GM21576 (cell line): Measurements from ENCODE around the gene PRRT1.
"Not testable (repeated sequence)": the region's sequence is repeated elsewhere in the genome, so short reads cannot be mapped to it uniquely, and the experiment has no call there.

ENCODE experiments used
- ATAC-seq: cut with Tn5 transposase; IDR thresholded peaks from one replicate; pipeline ENCODE4 v1.9.1; 2021; ENCODE audit warnings: mild to moderate bottlenecking, moderate library complexity; ENCODE audit not compliant: unreplicated experiment

PRRT1 gene

DNA sequence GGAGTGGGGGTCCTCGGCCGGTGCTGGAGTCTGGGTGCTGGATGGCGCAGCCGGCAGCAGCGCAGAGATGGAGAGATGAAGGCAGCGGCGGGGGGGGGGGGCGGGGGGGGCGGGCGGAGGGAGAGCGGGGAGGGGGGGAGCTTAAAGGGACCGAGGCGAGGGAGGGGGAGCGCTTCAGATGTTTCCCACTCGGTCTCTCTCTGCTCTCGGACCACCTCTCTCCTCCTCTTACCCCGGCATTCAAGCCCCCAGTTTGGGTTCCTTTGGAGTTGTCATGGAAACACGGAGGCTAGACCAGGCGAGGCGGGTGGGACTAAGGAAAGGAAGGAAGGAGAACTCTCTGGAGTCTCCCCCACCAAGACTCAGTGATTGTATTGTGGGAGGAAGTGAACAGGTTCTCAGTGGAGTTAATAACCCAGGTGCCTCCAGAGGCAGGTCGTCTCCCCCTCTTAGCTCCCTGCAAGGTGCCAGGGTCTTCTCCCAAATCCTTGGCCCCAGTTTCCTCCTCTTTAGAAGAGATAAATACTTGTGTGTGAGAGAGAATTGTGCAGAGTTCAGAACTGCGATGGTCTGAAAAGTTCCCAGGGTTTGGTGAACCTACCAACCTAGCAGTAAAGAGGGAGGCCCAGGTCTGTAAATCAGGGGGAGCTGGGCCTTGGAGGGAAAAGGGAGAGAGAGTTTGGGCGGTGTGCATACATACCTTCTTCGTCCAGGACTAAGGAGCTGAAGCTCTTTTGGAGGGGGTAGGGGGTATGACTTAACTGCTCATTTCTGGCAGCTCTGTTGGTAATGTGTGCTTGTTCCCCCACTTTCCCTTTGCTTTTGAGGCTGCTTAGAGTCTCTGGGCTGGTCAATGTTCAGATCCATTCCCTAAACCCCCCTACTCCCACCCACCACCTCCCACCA, at the start of gene PRRT1:
PRRT1 (minus strand) TSS at position 77 of the 906 bp plus-strand sequence. CDS start 112 bp downstream, outside the sequence.
- no peak for ATAC-seq

DNA sequence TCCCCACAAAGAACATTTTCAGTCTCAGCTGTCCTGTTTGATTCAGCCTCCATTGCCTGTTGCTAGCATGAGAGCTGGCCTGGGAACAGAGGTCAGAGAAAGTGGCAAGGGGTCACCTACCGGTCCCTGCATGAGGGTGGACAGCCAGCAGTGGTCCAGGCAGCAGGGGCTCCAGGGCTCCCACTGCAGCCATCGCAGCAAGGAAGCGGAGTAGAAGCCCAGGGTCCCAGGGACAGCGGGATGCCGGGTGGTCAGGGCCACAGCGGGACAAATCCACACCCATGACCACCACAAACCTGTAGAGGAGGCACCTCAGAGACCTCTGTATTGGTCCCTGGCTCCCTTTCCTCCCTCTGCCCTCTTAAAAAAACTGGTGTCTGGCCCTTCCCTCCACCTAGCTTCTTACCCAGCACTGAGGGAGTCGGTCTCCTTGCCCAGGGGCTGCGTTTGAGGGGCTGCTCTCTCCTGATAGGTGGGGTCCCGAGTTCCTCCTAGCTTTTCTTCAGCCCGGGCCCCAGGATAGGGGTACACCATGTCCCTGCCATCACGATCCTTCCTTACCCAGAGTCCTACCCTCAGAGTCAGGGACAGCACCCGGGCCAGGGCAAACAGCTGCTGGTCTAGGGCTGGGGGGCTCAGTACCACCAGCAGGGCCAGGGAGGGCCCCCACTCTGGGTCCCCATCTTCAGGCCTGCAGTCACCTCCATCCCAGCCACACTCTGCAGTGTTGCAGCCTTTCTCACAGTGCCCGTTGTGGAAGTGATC, 49.2 kb upstream of the PRRT1 start:
- ATAC-seq: no peak

DNA sequence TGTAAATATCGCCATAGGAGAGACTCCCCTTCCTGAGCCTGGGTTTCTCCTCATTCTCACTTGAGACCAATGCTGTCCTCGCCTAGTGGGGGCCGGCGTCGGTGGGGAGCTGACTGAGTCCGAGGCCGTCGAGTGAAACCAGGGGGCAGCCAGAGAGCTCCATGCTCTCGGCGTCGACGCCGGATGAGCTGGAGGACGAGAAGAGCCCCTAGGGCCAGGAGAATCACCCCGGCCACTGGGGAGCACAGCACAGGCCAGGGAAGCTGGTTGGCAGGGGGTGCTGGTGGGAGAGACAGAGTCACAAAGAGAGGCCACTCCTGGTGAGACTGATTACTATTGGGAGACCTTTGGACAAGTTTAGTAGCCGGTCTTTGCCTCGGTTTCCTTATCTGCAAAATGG, 47.1 kb upstream of the PRRT1 start:
- ATAC-seq: no peak

DNA sequence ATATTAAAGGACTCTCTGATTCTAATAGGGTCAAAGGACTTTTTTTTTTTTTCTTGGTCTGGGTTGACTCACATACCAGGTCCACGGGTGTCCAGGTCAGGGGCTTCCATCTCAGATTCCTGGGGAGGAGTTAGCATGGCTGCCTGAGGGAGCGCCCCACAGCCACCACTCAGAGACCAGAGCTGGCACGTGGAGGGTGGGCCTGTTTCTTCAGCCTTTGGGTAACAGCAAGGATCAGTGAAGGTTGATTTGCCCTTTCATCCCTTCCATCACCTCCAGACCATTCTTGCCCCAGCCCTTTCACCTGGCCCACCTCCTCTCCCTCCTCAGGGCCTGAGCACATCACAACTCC, 46.6 kb upstream of the PRRT1 start:
- no peak for ATAC-seq

DNA sequence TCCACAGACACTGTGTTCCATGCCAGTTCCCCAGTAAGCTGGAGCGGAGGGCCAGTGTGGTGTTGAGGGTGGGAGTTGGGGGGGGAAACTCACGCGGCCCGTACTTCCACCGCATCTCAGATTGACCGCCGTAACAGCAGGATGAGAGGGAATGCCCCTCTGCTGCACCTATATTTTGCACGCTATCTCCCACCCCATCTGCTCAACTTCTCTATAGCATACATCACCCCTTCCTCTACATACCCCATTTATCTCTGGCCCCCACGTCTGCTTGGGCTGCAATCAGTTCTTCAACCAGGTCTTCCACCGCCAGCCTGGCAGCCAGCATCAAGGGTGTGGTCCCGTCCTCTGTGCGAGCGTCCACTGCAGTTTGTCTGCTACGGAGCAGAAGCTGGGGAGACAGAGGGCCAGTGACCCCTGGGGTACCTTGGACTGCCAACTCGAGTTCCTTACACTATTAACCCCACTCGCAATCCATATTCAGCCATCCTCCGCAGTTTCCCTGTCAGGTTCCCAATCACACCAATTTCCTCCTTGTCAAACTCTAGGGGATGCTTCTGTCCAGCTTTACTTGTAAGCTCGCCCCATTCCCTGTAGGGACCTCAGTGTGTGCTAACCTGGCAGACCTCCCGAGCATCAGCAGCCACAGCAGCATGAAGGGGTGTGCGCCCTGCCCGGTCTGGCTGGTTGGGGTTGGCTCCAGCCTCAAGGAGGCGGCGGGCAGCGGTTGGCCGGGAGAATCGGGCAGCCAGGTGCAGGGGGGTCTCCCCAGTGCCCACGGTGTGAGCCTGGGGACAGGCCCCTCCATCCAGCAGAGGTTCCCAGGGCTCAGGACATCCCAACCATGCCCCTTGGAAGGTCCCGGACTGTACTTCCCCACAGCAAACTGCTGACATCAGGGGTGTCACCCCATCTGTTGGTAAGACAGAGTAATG, 45.2 kb upstream of the PRRT1 start:
- no peak for ATAC-seq

DNA sequence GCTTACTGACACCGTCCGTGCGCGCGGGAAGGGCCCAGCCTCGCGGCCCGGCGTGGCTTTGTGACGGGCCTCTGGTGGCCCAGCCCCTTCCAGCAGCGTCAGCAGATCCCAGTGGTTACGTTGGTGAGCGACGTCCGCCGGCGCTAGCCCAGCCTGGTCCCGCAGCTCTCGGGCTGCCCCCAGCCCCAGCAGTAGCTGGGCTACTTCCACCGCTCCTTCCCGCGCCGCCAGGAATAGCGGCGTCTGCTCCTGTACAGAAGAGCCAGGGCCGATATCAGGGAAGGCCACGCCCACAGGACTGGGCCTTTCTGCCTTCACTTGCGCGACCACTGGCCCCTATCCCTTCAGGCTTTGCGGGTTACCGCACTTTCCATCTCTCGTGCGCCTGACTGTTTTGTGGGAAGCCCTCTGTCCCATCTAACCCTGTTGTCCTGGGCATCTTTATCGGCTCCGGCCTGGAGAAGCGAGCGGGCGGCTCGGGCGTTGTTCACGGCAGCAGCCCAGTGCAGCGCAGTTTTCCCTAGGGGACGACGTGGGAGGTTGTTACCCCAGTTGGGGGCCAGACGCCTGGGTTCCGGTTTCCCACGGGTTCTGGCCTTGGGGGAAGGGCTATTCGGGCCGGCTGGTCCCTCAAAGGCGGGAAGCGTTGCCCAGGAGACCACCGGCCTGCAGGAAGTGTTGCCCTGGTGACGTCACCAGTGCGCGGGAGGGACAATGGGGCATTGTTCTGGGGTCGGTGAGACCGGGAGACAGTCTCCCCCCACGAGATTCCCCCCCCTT, 44.4 kb upstream of the PRRT1 start:
- peak; percentile 22 for ATAC-seq

DNA sequence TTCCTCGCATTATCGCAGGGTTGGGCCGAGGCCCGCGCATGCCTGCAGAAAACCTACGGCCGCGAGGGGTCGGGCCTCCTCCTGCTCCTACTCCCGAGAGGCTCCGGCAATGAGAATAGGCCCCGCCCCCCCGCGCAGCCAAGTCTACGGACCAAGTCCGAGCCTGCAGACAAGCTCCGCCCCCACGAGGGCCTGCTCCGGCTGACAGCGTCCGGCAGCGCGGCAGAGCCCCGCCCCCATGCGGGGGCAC, 43.8 kb upstream of the PRRT1 start:
- peak; percentile 69 for ATAC-seq

DNA sequence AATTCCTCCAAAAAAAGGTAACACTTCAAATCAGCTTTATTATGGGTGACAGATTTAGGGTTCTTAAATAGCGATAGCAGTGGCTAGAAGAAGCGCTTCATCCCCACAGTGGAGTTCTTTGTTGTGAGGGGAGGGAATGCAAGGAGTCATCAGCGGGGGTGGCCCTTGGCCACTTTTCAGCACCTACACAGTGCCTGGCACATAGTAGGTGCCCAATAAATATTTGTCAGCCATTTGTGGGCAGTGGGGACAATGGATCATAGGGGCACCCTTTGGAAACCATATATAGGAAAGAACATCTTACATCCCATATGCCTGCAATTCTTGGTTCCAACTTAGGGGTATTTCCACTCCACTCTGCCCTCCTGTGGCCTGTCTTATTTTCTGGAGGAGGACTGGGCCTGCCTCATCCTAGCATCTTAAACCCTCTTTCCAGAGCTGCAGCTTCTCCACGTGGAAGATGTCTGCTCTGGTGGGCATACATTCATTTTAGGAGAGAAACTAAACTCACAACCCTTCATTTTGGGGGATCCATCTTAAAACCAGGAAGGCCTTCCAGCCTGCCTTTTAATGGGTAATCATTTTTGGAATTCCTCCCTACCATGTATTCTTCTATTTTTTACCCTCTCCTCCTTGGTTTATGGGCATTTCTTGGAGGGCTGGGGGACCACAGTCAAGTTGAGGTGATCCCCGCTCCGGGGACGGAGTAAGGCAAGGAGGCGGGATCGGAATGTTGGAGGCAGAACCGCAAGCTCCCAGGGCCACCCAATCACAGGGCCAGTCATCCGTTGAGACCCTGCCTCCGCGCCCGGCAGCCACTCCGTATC, 43.3 kb upstream of the PRRT1 start:
- ATAC-seq: no peak

DNA sequence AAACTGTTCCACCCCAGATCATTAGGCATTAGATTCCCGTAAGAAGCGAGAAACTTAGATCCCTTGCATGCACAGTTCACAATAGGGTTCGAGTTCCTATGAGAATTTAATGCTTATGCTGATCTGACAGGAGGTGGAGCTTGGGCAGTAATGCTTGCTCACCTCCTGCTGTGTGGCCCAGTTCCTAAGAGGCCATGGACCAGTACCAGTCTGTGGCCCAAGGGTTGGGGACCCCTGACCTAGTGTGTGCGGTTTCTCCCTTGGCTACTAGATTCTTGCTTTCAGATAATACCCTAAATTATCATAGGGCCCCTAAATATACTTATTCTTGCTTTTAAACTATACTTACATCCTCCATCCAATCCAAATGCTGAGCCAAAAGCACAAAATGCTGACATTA, 42.6 kb upstream of the PRRT1 start:
- ATAC-seq: no peak

DNA sequence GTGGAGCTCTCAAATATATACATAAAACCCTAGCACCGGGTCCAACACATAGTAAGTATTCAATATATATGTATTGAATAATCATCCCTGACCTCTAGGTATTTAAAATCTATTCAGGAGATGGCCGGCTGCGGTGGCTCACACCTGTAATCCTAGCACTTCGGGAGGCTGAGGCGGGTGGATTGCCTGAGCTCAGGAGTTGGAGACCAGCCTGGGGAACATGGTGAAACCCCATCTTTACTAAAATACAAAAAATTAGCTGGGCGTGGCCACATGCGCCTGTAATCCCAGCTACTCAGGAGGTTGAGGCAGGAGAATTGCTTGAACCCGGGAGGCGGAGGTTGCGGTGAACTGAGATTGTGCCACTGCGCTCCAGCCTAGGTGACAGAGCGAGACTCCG, 41.4 kb upstream of the PRRT1 start:
- ATAC-seq: not testable (repeated sequence)

DNA sequence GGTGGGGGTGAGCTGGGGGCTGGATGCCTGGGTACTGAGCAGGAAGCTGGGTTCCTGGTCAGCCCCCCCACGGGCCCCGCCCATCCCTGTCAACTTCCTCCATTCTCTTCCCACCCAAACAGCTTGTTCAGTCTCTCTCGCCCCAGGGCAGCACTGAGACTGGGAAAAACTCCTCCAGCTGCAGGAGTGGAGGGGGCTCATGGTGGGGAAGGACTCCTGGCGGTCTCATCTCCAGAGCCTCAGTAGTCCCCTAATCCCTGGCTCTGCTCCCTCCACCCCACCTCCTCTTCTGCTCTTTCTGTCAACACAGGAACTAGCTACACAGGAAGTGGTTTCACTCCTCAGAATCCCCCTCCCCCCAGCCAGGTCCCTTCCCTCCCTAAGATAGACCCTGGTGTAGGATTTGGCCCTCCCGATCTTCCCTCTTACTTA, 40.9 kb upstream of the PRRT1 start, which contains the start of gene GPSM3:
GPSM3 (minus strand) TSS at position 36 of the 432 bp plus-strand sequence. CDS start 130 bp downstream, outside the sequence.
- no peak for ATAC-seq

DNA sequence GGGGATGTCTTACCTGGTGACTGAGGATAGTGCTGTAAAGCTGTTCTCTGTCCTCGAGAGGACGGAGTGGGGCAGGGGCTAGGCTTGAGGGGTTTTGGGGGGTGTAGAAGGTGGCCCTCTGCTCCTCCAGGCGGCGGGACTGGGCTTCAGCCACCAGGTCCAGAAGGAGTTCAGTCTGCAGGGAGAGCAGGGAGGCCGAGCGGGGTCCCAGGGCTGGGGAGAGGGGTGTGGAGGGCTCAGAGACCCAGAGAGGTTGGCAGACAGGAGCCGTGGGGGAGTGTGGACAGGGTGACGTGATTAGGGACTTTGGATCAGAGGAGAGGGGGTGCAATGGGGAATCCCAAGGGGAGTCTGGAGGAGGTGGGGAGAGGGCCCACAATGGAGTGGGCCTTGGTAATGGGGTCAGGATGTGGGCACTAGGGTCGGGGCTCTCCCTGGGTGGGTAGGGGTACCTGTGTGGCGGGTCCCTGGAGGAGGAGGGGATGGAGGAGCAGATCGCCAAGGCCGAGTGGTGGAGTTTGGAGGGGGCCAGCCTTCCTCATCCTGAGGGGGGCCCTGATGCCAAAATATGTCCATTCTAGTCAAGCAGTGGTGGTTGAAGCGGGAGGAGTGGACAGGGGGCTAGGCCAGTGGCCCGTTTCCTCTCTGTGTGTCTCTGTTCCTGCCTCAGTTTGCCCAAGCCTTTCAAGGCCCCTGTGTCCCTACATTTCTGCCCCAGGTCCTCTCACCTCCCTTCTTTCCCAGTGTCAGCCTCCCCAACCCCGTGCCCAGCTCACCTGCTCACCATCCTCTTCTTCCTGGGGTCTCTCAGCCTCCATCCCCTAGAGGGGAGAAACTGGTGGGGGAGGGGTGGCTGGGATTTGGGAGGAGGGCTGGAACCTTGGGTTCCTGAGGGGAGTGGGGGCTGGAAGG, 40.2 kb upstream of the PRRT1 start:
- ATAC-seq: no peak

DNA sequence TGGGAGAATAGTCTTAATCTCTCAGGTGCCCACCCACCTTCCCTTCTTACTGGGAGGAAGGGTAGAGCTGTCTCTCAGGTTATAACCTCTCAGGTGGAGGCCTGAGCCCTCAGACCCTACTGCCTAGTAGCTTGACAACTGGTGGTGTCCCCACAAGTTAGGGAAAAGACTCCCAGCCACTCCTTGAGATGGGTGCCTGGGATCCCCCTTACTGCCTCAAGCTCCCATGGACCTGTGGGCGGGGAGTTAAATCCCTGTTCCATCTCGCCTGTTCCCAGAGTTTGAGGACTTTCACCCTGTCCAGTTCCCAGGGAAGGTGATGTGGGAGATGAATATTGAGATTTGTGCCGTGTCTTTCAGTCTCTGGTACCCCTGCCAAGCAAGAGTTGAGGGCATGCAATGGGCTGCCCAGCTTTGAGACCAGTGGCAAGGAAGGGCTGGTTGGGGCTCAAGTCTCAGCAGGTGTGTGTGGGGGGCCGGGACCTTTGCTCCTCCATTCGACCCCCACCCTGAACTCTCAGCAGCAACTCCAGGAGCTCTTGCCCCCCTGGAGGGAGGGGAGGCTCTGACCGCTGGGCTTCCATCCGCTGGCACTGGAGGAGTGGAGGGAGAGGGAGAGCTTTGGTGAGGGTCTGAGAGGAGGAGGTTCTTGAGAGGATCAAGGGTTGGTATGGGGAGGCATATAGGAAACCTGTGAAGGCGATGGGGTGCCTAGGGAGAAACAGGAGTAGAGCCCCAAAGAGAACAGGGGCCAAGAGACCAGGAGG, 39.4 kb upstream of the PRRT1 start:
- no peak for ATAC-seq

DNA sequence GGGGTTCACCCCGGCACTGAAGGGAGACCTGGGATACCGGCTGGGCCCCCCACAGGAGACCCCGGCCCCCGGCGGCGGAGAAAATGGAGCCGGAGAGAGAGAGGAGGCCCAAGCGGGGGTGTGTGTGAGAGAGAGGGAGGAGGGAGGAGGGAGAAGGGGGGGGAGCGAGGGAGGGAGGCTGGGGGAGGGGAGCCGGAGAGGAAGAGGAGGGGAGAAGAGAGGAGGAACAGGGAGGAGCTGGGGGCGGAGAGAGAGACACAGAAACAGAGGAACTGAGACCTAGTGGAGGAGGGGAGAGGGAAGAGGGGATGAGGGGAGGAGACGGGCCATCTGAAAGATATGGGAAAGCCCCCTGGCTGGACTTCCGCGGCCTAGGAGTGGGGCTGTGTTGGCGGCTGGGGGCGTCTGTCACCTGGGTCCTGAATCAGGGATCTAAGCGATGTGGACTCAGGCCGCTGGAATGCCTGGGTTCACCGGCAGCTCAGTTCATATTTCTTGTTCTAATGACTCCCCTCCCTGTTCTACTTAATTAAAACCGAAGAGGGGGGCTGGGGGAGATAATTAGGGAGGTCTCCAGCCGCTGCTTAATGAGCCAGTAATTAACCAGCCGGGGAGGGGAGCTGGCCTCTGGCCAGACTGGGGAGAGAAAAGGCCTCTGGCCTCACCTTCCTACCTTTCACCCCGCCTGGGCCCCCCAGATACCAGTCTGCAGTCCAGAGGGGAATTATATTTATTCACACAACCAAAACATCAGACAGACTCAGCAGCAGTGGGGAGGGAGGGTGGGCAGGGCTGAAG, 38.5 kb upstream of the PRRT1 start, which contains the start of gene PBX2:
PBX2 (minus strand) TSS at position 149 of the 798 bp plus-strand sequence. CDS start 287 bp downstream, outside the sequence.
- ATAC-seq: peak; percentile 42

DNA sequence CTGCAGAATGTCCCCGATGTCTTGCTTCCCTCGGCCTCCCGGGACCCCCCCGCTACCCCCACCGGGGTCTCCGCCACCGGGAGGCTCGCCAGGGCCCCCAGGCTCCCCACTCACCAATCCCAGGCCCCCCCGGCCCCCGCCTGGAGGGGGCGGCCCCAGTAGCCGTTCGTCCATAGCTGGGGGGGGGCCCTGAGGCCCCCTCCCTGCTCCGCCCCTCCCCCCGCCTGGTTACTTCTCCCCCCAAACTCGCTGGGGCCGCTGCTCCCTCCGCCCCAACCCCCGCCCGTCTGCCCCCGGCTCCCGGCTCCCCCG, 38.0 kb upstream of the PRRT1 start:
- ATAC-seq: no peak

DNA sequence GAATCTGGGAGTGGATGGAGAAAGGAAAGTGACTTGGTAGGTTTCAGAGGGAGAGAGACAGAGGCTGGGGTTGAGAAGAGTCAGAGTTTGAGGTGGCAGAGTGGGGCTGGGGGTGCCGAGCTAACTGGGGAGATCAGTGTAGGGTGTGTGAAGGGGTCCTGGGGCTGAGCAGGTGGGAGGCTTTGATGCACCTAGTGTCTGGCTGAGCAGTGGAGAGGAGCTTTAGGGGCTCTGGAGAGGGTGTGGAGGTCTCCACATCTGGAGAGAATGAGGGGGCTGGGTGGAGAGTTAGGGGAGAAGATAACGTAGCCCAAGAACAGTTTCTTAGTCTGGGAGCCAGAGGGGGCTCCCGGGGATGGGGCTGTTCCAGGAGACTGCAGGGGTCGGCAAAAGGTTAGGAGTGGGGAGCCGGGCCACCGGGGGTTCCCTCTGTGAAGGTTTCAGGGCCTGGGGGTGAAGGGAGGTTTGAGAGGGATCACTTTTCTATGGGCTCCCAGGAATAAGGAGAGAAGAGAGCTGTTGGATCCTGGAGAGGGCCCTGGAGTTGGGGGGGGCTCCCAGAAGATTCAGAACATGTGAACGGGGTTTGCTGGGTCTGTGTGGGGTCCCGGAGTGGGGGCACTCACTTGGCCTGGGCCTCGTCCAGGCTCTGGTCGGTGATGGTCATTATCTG, 37.5 kb upstream of the PRRT1 start:
- no peak for ATAC-seq
